ENCODE measurements around the gene SNN. TPM values are rescaled to one million over a fixed set of nuclear protein-coding genes. Genes with fewer than 3 reads are reported as not detected.

Gene SNN
- total RNA-seq, 2 experiments from 2014 or later, result 8.2 to 9.5 TPM

DNA sequence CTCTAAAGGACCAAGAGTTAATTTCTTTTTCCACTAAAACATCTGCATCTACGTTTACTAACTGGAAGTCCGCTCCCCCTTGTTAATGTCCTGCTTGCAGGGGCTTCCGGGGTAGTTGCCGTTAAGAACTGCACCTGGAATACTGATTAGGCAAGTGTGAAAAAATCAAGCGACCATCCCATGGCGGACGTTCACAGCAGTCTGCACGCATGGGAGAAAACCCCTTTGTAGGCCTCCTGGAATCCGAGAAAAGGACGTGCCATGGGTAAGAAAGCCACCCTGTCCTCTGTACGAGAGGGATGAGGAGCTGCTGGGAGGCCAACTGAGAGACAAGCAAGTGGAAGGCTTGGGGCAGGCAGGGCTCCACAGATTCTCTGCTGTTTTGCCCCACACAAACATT is 14.9 kb downstream of the SNN start:
- Mint-ChIP-seq H3K9me3 (no peaks in the 10 kb centered on the region), H3K27me3 (no peaks in the 10 kb centered on the region), H3K36me3 (ENCODE audit: low read depth) (peaks cover 36% of the 10 kb centered on the region), H3K27ac (no peak overlapping the region), H3K4me1 (ENCODE audit: low read depth) (peaks cover 49% of the 10 kb centered on the region), H3K4me3 (no peak overlapping the region)
- ATAC-seq (no peak), DNase-seq (no peak)
- TF ChIP-seq CTCF (IDR thresholded peaks at IDR 0.05), result no peak
- ChIA-PET POLR2A (interaction anchor here (2.3 kb wide), 1 partner anchor 14 kb away, joined by 7 read pairs; no protein-coding TSS in a partner anchor), CTCF (interaction anchor here (1.5 kb wide), 1 partner anchor 15 kb away, joined by 4 read pairs; no protein-coding TSS in a partner anchor)
- intact Hi-C loops (cut with micrococcal nuclease), result no loop called here

DNA sequence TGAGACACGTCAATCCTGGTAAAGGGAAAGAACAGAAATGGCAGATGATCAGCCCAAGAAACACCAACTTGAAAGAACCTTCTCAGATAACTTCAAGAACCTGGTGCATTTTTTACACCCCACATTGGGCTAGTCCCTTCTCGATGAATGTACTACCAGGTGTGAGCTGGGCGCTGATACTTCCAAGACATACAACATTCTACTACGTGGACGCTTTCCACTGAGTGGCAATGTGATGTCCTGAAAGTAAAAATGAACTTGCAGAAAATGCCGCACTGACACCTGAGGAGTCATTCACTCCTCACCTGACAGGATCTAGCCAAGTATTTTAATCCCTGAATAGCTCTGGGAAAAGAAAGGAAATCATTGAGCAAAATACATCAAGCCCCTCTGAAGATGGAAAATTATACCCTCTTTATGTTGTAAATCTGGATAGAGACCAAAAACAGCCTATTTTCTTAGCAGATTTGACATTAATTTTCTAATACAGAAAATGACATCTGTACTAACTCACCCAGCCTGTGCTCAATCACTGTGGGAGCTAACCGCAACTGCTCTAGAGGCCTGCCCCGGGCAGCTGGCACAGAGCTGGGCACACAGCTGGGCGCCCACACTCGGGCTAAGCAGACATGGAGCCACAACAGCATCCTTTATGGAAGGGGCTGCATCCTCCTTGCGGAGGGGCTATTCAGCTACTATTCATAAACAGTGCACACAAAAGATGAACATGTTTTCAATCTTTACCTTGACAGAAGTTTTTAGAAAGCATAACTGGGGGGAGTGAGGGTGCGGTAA is 16.2 kb downstream of the SNN start:
- peaks cover 37% of the 10 kb centered on the region for H3K36me3 Mint-ChIP-seq (ENCODE audit: low read depth)
- TF ChIP-seq CTCF (IDR thresholded peaks at IDR 0.05), result no peak
- H3K4me3 Mint-ChIP-seq, result no peak overlapping the region
- POLR2A ChIA-PET, result interaction anchor here (0.5 to 2.3 kb wide), 3 partner anchors 14 to 44 kb away, joined by 3 to 7 read pairs (median 5); no protein-coding TSS in a partner anchor
- H3K9me3 Mint-ChIP-seq, result no peaks in the 10 kb centered on the region
- H3K27me3 Mint-ChIP-seq, result no peaks in the 10 kb centered on the region
- H3K4me1 Mint-ChIP-seq (ENCODE audit: low read depth), result peaks cover 49% of the 10 kb centered on the region
- no peak overlapping the region for H3K27ac Mint-ChIP-seq
- CTCF ChIA-PET, result interaction anchor here (1.5 kb wide), 1 partner anchor 14 kb away, joined by 4 read pairs; no protein-coding TSS in a partner anchor
- ATAC-seq (no peak), DNase-seq (no peak)
- intact Hi-C loops (cut with micrococcal nuclease), result no loop called here

- TF ChIP-seq CTCF (IDR thresholded peaks at IDR 0.05), result no peak
- CTCF ChIA-PET, result interaction anchor here (1.0 to 1.4 kb wide), 2 partner anchors 19 to 28 kb away, joined by 3 to 5 read pairs; no protein-coding TSS in a partner anchor
- no peak for ATAC-seq
- Mint-ChIP-seq H3K36me3 (ENCODE audit: low read depth) (peaks cover 37% of the 10 kb centered on the region), H3K4me1 (ENCODE audit: low read depth) (peaks cover 42% of the 10 kb centered on the region), H3K9me3 (no peaks in the 10 kb centered on the region), H3K27me3 (no peaks in the 10 kb centered on the region), H3K27ac (no peak overlapping the region), H3K4me3 (no peak overlapping the region)
- intact Hi-C loops (cut with micrococcal nuclease), result no loop called here
- POLR2A ChIA-PET, result interaction anchor here (1.5 kb wide), 1 partner anchor 12 kb away, joined by 5 read pairs; no protein-coding TSS in a partner anchor
- DNase-seq, result no peak
Measured at GRCh38 chr16:11685844-11686618, 17.8 kb downstream of the SNN start.

DNA sequence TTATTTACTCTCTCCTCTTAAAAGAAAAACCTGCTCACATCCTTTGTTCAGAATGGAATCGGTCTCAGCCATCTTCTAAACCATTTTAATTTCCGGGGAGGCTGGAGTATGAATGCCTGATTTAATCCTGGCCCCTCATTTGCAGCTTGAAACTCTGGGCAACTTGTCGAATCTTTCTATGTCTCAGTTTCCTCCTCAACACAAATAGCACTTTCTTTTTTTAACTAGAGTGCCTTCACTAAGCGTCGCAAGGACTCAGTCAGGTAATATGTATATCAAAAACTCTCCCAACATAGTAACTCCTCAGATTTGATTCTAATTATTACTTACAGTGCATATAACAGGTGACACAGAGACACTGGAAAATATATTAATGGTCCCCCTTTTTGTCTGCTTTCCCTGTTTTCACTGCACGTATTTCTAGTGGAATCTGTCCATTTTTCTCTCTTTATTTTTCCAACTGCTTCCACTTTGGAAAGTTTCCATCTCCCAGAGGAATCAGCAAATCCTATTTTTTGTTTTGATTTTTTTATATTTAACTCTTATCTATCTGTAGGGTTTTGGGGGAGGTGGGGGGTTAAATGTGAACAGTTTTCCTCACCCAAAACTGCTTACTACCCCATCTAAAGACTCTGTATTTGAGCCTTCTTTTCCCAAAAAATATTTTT is 18.6 kb downstream of the SNN start:
- ATAC-seq, result no peak
- no peak overlapping the region for H3K4me3 Mint-ChIP-seq
- CTCF ChIA-PET, result interaction anchor here (1.4 kb wide), 1 partner anchor 27 kb away, joined by 5 read pairs; no protein-coding TSS in a partner anchor
- peaks cover 36% of the 10 kb centered on the region for H3K36me3 Mint-ChIP-seq (ENCODE audit: low read depth)
- peaks cover 34% of the 10 kb centered on the region for H3K4me1 Mint-ChIP-seq (ENCODE audit: low read depth)
- TF ChIP-seq CTCF (IDR thresholded peaks at IDR 0.05), result no peak
- intact Hi-C loops (cut with micrococcal nuclease), result no loop called here
- no peaks in the 10 kb centered on the region for H3K27me3 Mint-ChIP-seq
- no peak for DNase-seq
- POLR2A ChIA-PET, result no interaction called here
- no peak overlapping the region for H3K27ac Mint-ChIP-seq
- H3K9me3 Mint-ChIP-seq, result no peaks in the 10 kb centered on the region
